Heart right ventricle (tissue), 16 donors: ENCODE data around the gene CHCHD3. TPM values are rescaled to one million over a fixed set of nuclear protein-coding genes. Genes with fewer than 3 reads are reported as not detected.
"Not testable (repeated sequence)": the region's sequence is repeated elsewhere in the genome, so short reads cannot be mapped to it uniquely, and the experiment has no call there.

Source experiments
- ATAC-seq, 8 donors: fragments of 200-7000 bp; cut with Tn5 transposase; one replicate each; pipeline ENCODE4 v1.9.1; 2020; ENCODE audit warnings: mild to moderate bottlenecking in 8 of 8, moderate library complexity in 8 of 8, moderate number of reproducible peaks in 1 of 8
- DNase-seq, 2 donors: peaks; one replicate each; pipeline ENCODE4 v3.0.0-alpha.2; 2020
- H3K27ac ChIP-seq, 10 donors: fragments of 200-600 bp; sonication (generic) in 2 of 10; one replicate each; pipeline versions ENCODE4 v1.5.0 to v1.8.0; 2020 to 2022; ENCODE audit warnings: mild to moderate bottlenecking in 3 of 10
- H3K27me3 ChIP-seq, 7 donors: fragments of 200-600 bp; one replicate each; pipeline ENCODE4 v1.8.0; 2021 to 2022; ENCODE audit warnings: mild to moderate bottlenecking in 2 of 7
- H3K36me3 ChIP-seq, 9 donors: fragments of 200-600 bp; sonication (generic) in 1 of 9; one replicate each; pipeline versions ENCODE4 v1.5.0 to v1.8.0; 2020 to 2022; ENCODE audit warnings: mild to moderate bottlenecking in 2 of 9
- H3K4me1 ChIP-seq, 9 donors: fragments of 200-600 bp; sonication (generic) in 1 of 9; one replicate each; pipeline versions ENCODE4 v1.5.0 to v1.8.0; 2020 to 2022; ENCODE audit warnings: mild to moderate bottlenecking in 4 of 9
- H3K4me3 ChIP-seq, 10 donors: fragments of 200-600 bp; sonication (generic) in 2 of 10; one replicate each; pipeline versions ENCODE4 v1.5.0 to v1.8.0; 2020 to 2022; ENCODE audit warnings: mild to moderate bottlenecking in 7 of 10, moderate library complexity in 2 of 10
- H3K9me3 ChIP-seq, 11 donors: fragments of 200-600 bp in 10 of 11; sonication (generic) in 2 of 11; one replicate each; pipeline versions ENCODE4 v1.5.0 to v1.8.0; 2013 to 2022; ENCODE audit warnings: mild to moderate bottlenecking in 2 of 11, control low read depth in 1 of 11, moderate library complexity in 1 of 11
- CTCF ChIP-seq, 9 donors: fragments of 200-600 bp; sonication (generic) in 2 of 9; IDR thresholded peaks; one replicate each; pipeline versions ENCODE4 v1.5.0 to v1.8.0; 2021 to 2022; ENCODE audit warnings: antibody characterized with exemption in 9 of 9, mild to moderate bottlenecking in 5 of 9, moderate library complexity in 1 of 9
- WGBS, 2 donors: extraction: QIAGEN DNeasy Blood & Tissue Kit; methylation state at CpG; one replicate each; pipeline ENCODE4 v1.1.7; 2013; ENCODE audit warnings: inconsistent platforms in 1 of 2; 5-methylcytosine and 5-hydroxymethylcytosine counted together
- intact Hi-C, 10 donors: fragments of 100-400 bp; cut with DNase I; formaldehyde crosslinking; loops; one replicate each; pipeline versions ENCODE4 v1.11.1 to v1.14.2; 2022
- polyA plus RNA-seq, 2 donors: library from polyadenylated mRNA; stranded (reverse); fragments of 200-250 nt; gene quantifications; one replicate each; pipeline ENCODE4 v1.2.3, GENCODE V29; 2013
- total RNA-seq, 10 donors: library from RNA; stranded (reverse); fragmentation: NEBNext Ultra II Directional in 3 of 10; extraction: Animal tissue kit (Norgen Biotek cat#: 25700) in 3 of 10; gene quantifications; one replicate each; pipeline versions ENCODE4 v1.2.1 to v1.2.4, GENCODE V29; 2021 to 2023
- donor health status: Arrhythmogenic right ventricular cardiomyopathy.
- donor health status: ischemic (EF 13 %, LVEDD 7.1; RV severe dilation, severe dysfunction).
- donor health status: healthy with polysubstance abuse.
- donor health status: DM: no; HTN: yes; CAD: no.
- donor health status: DM: no; HTN: no; CAD: no.
- donor health status: ischemic (EF 25% LVEDD 6.9; RV normal size, moderate dysfunction).
- donor health status: ischemic (EF 25% LVEDD 5.7; RV mildly dilated, moderate dysfunction).
- donor health status: healthy.
- donor health status: DM: yes; HTN: yes; CAD: no.
- donor health status: Ischemic cardiomyopathy.
- donor health status: ischemic (EF 35%, LVEDD 5.7; RV mildly dilated, moderate dysfunction).
- donor health status: nonischemic (EF 11% LVEDD 7.7; RV severe dilation, severe dysfunction).
- donor health status: DM: yes; HTN: yes; CAD: no.
- donor health status: PGD.
- donor health status: ischemic (EF 29% LVEDD 5.4; RV normal size, mild dysfunction).
- donor health status: nonischemic (EF 23%, LVEDD 6.1; RV moderate dilation, normal function).

CHCHD3 gene
- total and polyA plus RNA-seq, 12 donors = 42.6 to 215 (median 185) TPM

- Histone ChIP-seq H3K4me3 (no peak overlapping the region), H3K27me3 (no peaks in the 10 kb centered on the region), H3K36me3 (peaks cover 0 to 4% (median 0%) of the 10 kb centered on the region in 9 donors), H3K9me3 (peaks cover 0 to 11% (median 0%) of the 10 kb centered on the region in 11 donors), H3K4me1 (peaks cover 0 to 11% (median 0%) of the 10 kb centered on the region in 9 donors), H3K27ac (no peak overlapping the region)
- DNase-seq (no peak), ATAC-seq (peak in 2 of 8 donors; percentile 34 to 63)
- 78 to 88% methylated on average over 4 of the region's 4 CpGs for WGBS, 2 donors
- no peak for TF ChIP-seq CTCF (IDR thresholded peaks at IDR 0.05)
- intact Hi-C loops = no loop called here
Observed at GRCh38 chr7:132933072-132933458, 148.8 kb downstream of the CHCHD3 start.

GRCh38 chr7:132932296-132933071 is 149.4 kb downstream of the CHCHD3 start:
- ATAC-seq (no peak), DNase-seq (no peak)
- H3K4me3 ChIP-seq = no peak overlapping the region
- peaks cover 0 to 11% (median 0%) of the 10 kb centered on the region in 11 donors for H3K9me3 ChIP-seq
- intact Hi-C loops = no loop called here
- peaks cover 0 to 11% (median 0%) of the 10 kb centered on the region in 9 donors for H3K4me1 ChIP-seq
- H3K27ac ChIP-seq = no peak overlapping the region
- no peak for TF ChIP-seq CTCF (IDR thresholded peaks at IDR 0.05)
- WGBS, 2 donors = 92 to 93% methylated on average over 7 of the region's 7 CpGs
- peaks cover 0 to 4% (median 0%) of the 10 kb centered on the region in 9 donors for H3K36me3 ChIP-seq
- no peaks in the 10 kb centered on the region for H3K27me3 ChIP-seq

- peaks cover 0 to 11% (median 0%) of the 10 kb centered on the region in 9 donors for H3K4me1 ChIP-seq
- TF ChIP-seq CTCF (IDR thresholded peaks at IDR 0.05) = peak in 6 of 9 donors; percentile 10 to 48 (median 24)
- peaks cover 0 to 7% (median 0%) of the 10 kb centered on the region in 11 donors for H3K9me3 ChIP-seq
- intact Hi-C loops = no loop called here
- H3K27ac ChIP-seq = no peak overlapping the region
- WGBS, 2 donors = 84 to 90% methylated on average over 4 of the region's 4 CpGs
- DNase-seq (no peak), ATAC-seq (no peak)
- H3K4me3 ChIP-seq = no peak overlapping the region
- peaks cover 0 to 4% (median 0%) of the 10 kb centered on the region in 9 donors for H3K36me3 ChIP-seq
- no peaks in the 10 kb centered on the region for H3K27me3 ChIP-seq
Observed at GRCh38 chr7:132930881-132931280, 151.0 kb downstream of the CHCHD3 start.

GRCh38 chr7:132929944-132930343 is 151.9 kb downstream of the CHCHD3 start:
- ATAC-seq, H3K4me3 ChIP-seq, H3K27me3 ChIP-seq, DNase-seq, H3K27ac ChIP-seq, H3K9me3 ChIP-seq, H3K36me3 ChIP-seq, intact Hi-C loops: not testable (repeated sequence)
- H3K4me1 ChIP-seq = peaks cover 0 to 11% (median 0%) of the 10 kb centered on the region in 9 donors
- 84 to 91% methylated on average over 5 of the region's 5 CpGs for WGBS, 2 donors

GRCh38 chr7:132919771-132920170 is 162.1 kb downstream of the CHCHD3 start:
- Histone ChIP-seq H3K27me3 (no peaks in the 10 kb centered on the region), H3K9me3 (no peaks in the 10 kb centered on the region), H3K4me1 (peaks cover 0 to 7% (median 0%) of the 10 kb centered on the region in 9 donors), H3K27ac (no peak overlapping the region), H3K36me3 (peaks cover 0 to 4% (median 0%) of the 10 kb centered on the region in 9 donors), H3K4me3 (no peak overlapping the region)
- no peak for TF ChIP-seq CTCF (IDR thresholded peaks at IDR 0.05)
- DNase-seq (no peak), ATAC-seq (no peak)
- intact Hi-C loops = no loop called here
- WGBS, 2 donors = 89 to 91% methylated on average over 4 of the region's 4 CpGs
